K562 (cell line): Measurements from ENCODE around the gene LRRC74B. TPM values are rescaled to one million over a fixed set of nuclear protein-coding genes. Genes with fewer than 3 reads are reported as not detected.

Experiments
- CCAR2 ChIP-seq: fragments of 200-400 bp; formaldehyde crosslinking; IDR thresholded peaks from 2 replicates; pipeline ENCODE4 v1.6.1; 2017; ENCODE audit warnings: mild to moderate bottlenecking, low read depth, low read length
- CREBBP ChIP-seq: IDR thresholded peaks from one replicate; pipeline ENCODE4 v1.6.1; 2012; ENCODE audit warnings: low read depth, mild to moderate bottlenecking, control low read depth, inconsistent platforms, low read length
- CSDE1 ChIP-seq, 2 experiments: fragments of 450-650 bp; IDR thresholded peaks; 2 replicates each; pipeline ENCODE4 v1.6.1; 2016; ENCODE audit warnings: mild to moderate bottlenecking in 1 of 2
- CTBP1 ChIP-seq: fragments of 450-650 bp; IDR thresholded peaks from 2 replicates; pipeline ENCODE4 v1.6.1; 2016; ENCODE audit warnings: borderline replicate concordance
- DDX20 ChIP-seq: fragments of 450-650 bp; IDR thresholded peaks from 2 replicates; pipeline ENCODE4 v1.6.1; 2016; ENCODE audit warnings: missing genetic modification characterization, low read depth, mild to moderate bottlenecking, missing compliant biosample characterization, moderate library complexity
- HES1 ChIP-seq: fragments of 450-650 bp; IDR thresholded peaks from 2 replicates; pipeline ENCODE4 v1.6.1; 2016; ENCODE audit warnings: low read depth, mild to moderate bottlenecking, moderate library complexity
- MED1 ChIP-seq: sonication (generic); formaldehyde crosslinking; IDR thresholded peaks from 2 replicates; pipeline ENCODE4 v1.8.1; 2023; ENCODE audit warnings: missing genetic modification reagents, borderline replicate concordance
- MTF1 ChIP-seq: fragments of 250-450 bp; sonication (Bioruptor Pico); IDR thresholded peaks from 2 replicates; pipeline ENCODE4 v1.9.0; 2021; ENCODE audit warnings: moderate library complexity, mild to moderate bottlenecking, inconsistent platforms, borderline replicate concordance
- NR1H2 ChIP-seq: sonication (generic); formaldehyde crosslinking; IDR thresholded peaks from 2 replicates; pipeline ENCODE4 v1.4.0; 2020; ENCODE audit warnings: mild to moderate bottlenecking, missing genetic modification reagents
- NR2C1 ChIP-seq, 2 experiments: fragments of 450-650 bp; IDR thresholded peaks; 2 replicates each; pipeline ENCODE4 v1.6.1; 2017; ENCODE audit warnings: mild to moderate bottlenecking in 2 of 2, antibody characterized with exemption in 1 of 2, inconsistent platforms in 1 of 2, missing compliant biosample characterization in 1 of 2, missing genetic modification characterization in 1 of 2
- POLR2B ChIP-seq: fragments of 450-650 bp; IDR thresholded peaks from 2 replicates; pipeline ENCODE4 v1.6.1; 2018; ENCODE audit warnings: low read depth; ENCODE audit not compliant: partially characterized antibody
- POU5F1 ChIP-seq: fragments of 150-350 bp; IDR thresholded peaks from 2 replicates; pipeline ENCODE4 v1.6.1; 2014; ENCODE audit warnings: borderline replicate concordance, low read length, low read depth, mild to moderate bottlenecking; ENCODE audit not compliant: partially characterized antibody
- PREB ChIP-seq: sonication (generic); formaldehyde crosslinking; IDR thresholded peaks from 2 replicates; pipeline ENCODE4 v1.8.1; 2023; ENCODE audit warnings: mild to moderate bottlenecking, missing genetic modification reagents
- PYGO2 ChIP-seq: fragments of 450-650 bp; IDR thresholded peaks from 2 replicates; pipeline ENCODE4 v1.6.1; 2016; ENCODE audit warnings: mild to moderate bottlenecking, missing genetic modification characterization, moderate library complexity, missing compliant biosample characterization
- TAF1 ChIP-seq: IDR thresholded peaks from 2 replicates; pipeline ENCODE4 v1.6.1; 2011; ENCODE audit warnings: mild to moderate bottlenecking, low read length, moderate library complexity; ENCODE audit not compliant: insufficient read depth, control insufficient read depth, severe bottlenecking; ENCODE audit errors: extremely low read depth
- TCFL5 ChIP-seq: fragments of 250-450 bp; sonication (Bioruptor Pico); conservative IDR thresholded peaks from 2 replicates; pipeline ENCODE4 v1.6.1; 2021; ENCODE audit warnings: mild to moderate bottlenecking, moderate library complexity, matching md5 sums
- ZC3H8 ChIP-seq: fragments of 450-650 bp; IDR thresholded peaks from 2 replicates; pipeline ENCODE4 v1.6.1; 2017
- ZNF121 ChIP-seq: sonication (generic); formaldehyde crosslinking; conservative IDR thresholded peaks from 2 replicates; pipeline ENCODE4 v1.8.0; 2022; ENCODE audit warnings: missing genetic modification reagents
- ZNF174 ChIP-seq: fragments of 250-450 bp; sonication (Bioruptor Pico); IDR thresholded peaks from 2 replicates; pipeline ENCODE4 v1.4.0; 2020; ENCODE audit warnings: mild to moderate bottlenecking
- ZNF197 ChIP-seq: fragments of 200-800 bp; sonication (Bioruptor generic); IDR thresholded peaks from 2 replicates; pipeline ENCODE4 v1.6.1; 2016; ENCODE audit warnings: low read depth, missing genetic modification characterization, missing compliant biosample characterization
- ZNF274 ChIP-seq: IDR thresholded peaks from 2 replicates; pipeline ENCODE4 v1.6.1; 2011; ENCODE audit warnings: low read depth, mild to moderate bottlenecking, low read length, moderate library complexity, borderline replicate concordance
- ZNF507 ChIP-seq: conservative IDR thresholded peaks from 2 replicates; pipeline ENCODE4 v1.6.1; 2017; ENCODE audit warnings: missing genetic modification characterization, missing compliant biosample characterization
- ZNF586 ChIP-seq: fragments of 450-650 bp; formaldehyde crosslinking; conservative IDR thresholded peaks from 2 replicates; pipeline ENCODE4 v1.4.0; 2020; ENCODE audit warnings: mild to moderate bottlenecking, moderate library complexity
- ZNF830 ChIP-seq: fragments of 250-450 bp; sonication (Bioruptor Pico); IDR thresholded peaks from 2 replicates; pipeline ENCODE4 v1.5.0; 2021; ENCODE audit warnings: mild to moderate bottlenecking
- polyA plus RNA-seq, 8 experiments: library from polyadenylated mRNA; depleted of rRNA in 4 of 8; stranded (reverse) in 5 of 8; unstranded in 3 of 8; fragments of >200 nt; fragmentation: Nextera tagmentation in 2 of 8; fragmentation: Illumina TruSeq in 1 of 8; extraction: Ambion mirVana in 2 of 8; extraction: Trizol in 1 of 8; gene quantifications; 2 replicates each; pipeline versions ENCODE4 v1.2.1 to v1.2.3, GENCODE V29; 2011 to 2014; ENCODE audit warnings: inconsistent platforms in 1 of 8, missing spikeins in 1 of 8
- total RNA-seq, 7 experiments: library from RNA; depleted of rRNA in 6 of 7; stranded (reverse); fragments of >200 nt in 6 of 7; fragmentation: Illumina TruSeq in 2 of 7; extraction: Trizol in 2 of 7; gene quantifications; 2 replicates each; pipeline versions ENCODE4 v1.2.1 to v1.2.3, GENCODE V29; 2011 to 2021; ENCODE audit warnings: low replicate concordance in 1 of 7
- TF ChIP-seq, protein P1 (sequence below): fragments of 450-650 bp; IDR thresholded peaks from 2 replicates; pipeline ENCODE4 v1.6.1; 2017; ENCODE audit warnings: antibody characterized with exemption
- TF ChIP-seq, protein P2 (sequence below), 2 experiments: fragments of 450-650 bp; IDR thresholded peaks; 2 replicates each; pipeline ENCODE4 v1.6.1; 2016

Gene LRRC74B
- total and polyA plus RNA-seq, 9 of the 15 experiments (the other 6 are each of a cell fraction or from before 2014, with no cell fraction given) = not detected

GRCh38 chr22:21014202-21014725 is 31.5 kb upstream of the LRRC74B start (continued):
- TF ChIP-seq DDX20 (tag) = no peak
- TF ChIP-seq TCFL5 (CRISPR knock-in tag) = 0 out of 2 replicates have a peak, but pooled peaks have one; percentile 27
- no peak for TF ChIP-seq POLR2B
- TF ChIP-seq, protein P1, sequence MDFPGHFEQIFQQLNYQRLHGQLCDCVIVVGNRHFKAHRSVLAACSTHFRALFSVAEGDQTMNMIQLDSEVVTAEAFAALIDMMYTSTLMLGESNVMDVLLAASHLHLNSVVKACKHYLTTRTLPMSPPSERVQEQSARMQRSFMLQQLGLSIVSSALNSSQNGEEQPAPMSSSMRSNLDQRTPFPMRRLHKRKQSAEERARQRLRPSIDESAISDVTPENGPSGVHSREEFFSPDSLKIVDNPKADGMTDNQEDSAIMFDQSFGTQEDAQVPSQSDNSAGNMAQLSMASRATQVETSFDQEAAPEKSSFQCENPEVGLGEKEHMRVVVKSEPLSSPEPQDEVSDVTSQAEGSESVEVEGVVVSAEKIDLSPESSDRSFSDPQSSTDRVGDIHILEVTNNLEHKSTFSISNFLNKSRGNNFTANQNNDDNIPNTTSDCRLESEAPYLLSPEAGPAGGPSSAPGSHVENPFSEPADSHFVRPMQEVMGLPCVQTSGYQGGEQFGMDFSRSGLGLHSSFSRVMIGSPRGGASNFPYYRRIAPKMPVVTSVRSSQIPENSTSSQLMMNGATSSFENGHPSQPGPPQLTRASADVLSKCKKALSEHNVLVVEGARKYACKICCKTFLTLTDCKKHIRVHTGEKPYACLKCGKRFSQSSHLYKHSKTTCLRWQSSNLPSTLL = no peak
- no peak for TF ChIP-seq POU5F1
- no peak for TF ChIP-seq ZNF274
- no peak for TF ChIP-seq ZNF121
- no peak for TF ChIP-seq NR1H2 (CRISPR knock-in tag)
- TF ChIP-seq CTBP1 = no peak
- peak; percentile 98 for TF ChIP-seq ZNF830 (CRISPR knock-in tag)
- no peak for TF ChIP-seq MED1 (CRISPR knock-in tag)
- TF ChIP-seq NR2C1 (IDR thresholded peaks at IDR 0.05) = no peak
- no peak for TF ChIP-seq NR2C1 (tag; IDR thresholded peaks at IDR 0.05)
- TF ChIP-seq ZNF507 (tag) = no peak
- TF ChIP-seq CCAR2 = no peak
- no peak for TF ChIP-seq ZNF197 (CRISPR knock-in tag)
- TF ChIP-seq, protein P2, sequence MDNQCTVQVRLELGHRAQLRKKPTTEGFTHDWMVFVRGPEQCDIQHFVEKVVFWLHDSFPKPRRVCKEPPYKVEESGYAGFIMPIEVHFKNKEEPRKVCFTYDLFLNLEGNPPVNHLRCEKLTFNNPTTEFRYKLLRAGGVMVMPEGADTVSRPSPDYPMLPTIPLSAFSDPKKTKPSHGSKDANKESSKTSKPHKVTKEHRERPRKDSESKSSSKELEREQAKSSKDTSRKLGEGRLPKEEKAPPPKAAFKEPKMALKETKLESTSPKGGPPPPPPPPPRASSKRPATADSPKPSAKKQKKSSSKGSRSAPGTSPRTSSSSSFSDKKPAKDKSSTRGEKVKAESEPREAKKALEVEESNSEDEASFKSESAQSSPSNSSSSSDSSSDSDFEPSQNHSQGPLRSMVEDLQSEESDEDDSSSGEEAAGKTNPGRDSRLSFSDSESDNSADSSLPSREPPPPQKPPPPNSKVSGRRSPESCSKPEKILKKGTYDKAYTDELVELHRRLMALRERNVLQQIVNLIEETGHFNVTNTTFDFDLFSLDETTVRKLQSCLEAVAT (IDR thresholded peaks at IDR 0.05) = no peak
- no peak for TF ChIP-seq PREB (CRISPR knock-in tag)
- TF ChIP-seq CSDE1 (IDR thresholded peaks at IDR 0.05) = no peak
- TF ChIP-seq MTF1 (CRISPR knock-in tag) = no peak
- peak; percentile 98 for TF ChIP-seq CREBBP
- no peak for TF ChIP-seq HES1
- TF ChIP-seq ZNF174 (CRISPR knock-in tag) = no peak
- no peak for TF ChIP-seq ZNF586 (CRISPR knock-in tag)
- TF ChIP-seq PYGO2 = no peak
- TF ChIP-seq ZC3H8 = no peak
- TF ChIP-seq TAF1 = no peak
